Effector memory CD8-positive, alpha-beta T cell (primary cell): ENCODE results near the gene MRPL27.

ENCODE experiments used
- ATAC-seq: fragments of 150-1000 bp; cut with Tn5 transposase; replicated peaks from 2 replicates; pipeline ENCODE4 v1.10.0; 2021; ENCODE audit warnings: mild to moderate bottlenecking, moderate library complexity
- DNase-seq, 3 experiments: peaks; one replicate each; pipeline ENCODE4 v3.0.0; 2021
- H3K27ac Mint-ChIP-seq, 2 donors: one replicate each; pipeline ENCODE4 v1.8.0; 2022; ENCODE audit warnings: mild to moderate bottlenecking in 2 of 2, mixed read lengths in 2 of 2, moderate library complexity in 2 of 2
- H3K27me3 Mint-ChIP-seq, 2 donors: one replicate each; pipeline ENCODE4 v1.8.0; 2022; ENCODE audit warnings: mixed read lengths in 2 of 2
- H3K36me3 Mint-ChIP-seq: one replicate; pipeline ENCODE4 v1.8.0; 2022; ENCODE audit warnings: mild to moderate bottlenecking, moderate library complexity, mixed read lengths; ENCODE audit not compliant: insufficient read depth
- H3K4me1 Mint-ChIP-seq, 2 donors: one replicate each; pipeline ENCODE4 v1.8.0; 2022; ENCODE audit warnings: low read depth in 2 of 2, mixed read lengths in 2 of 2
- H3K4me3 Mint-ChIP-seq, 2 donors: one replicate each; pipeline ENCODE4 v1.8.0; 2022; ENCODE audit warnings: mild to moderate bottlenecking in 2 of 2, mixed read lengths in 2 of 2, moderate library complexity in 2 of 2
- H3K9me3 Mint-ChIP-seq, 2 donors: one replicate each; pipeline ENCODE4 v1.8.0; 2022; ENCODE audit warnings: mixed read lengths in 2 of 2

MRPL27 gene

GRCh38 chr17:50397111-50397918 is 24.3 kb upstream of the MRPL27 start, which contains the start of gene LRRC59:
Gene LRRC59 (minus strand): TSS chr17:50397523. CDS start chr17:50397317, 206 bp downstream.
- H3K9me3 Mint-ChIP-seq: no peaks in the 10 kb centered on the region
- DNase-seq (peak; percentile 95 to 98 (median 97)), ATAC-seq (peak; percentile 98)
- peaks cover 32 to 39% of the 10 kb centered on the region in 2 donors for H3K4me1 Mint-ChIP-seq
- H3K27me3 Mint-ChIP-seq: peaks cover 0 to 9% of the 10 kb centered on the region in 2 donors
- H3K36me3 Mint-ChIP-seq: peaks cover 40% of the 10 kb centered on the region
- H3K4me3 Mint-ChIP-seq: peak within 1 kb of the TSS; percentile 91 to 94
- H3K27ac Mint-ChIP-seq: peak within 1 kb of the TSS; percentile 94 to 97

GRCh38 chr17:50396261-50397110 is 23.5 kb upstream of the MRPL27 start:
- Mint-ChIP-seq H3K27ac (peak overlapping the region; percentile 94 to 97), H3K36me3 (peaks cover 48% of the 10 kb centered on the region), H3K27me3 (peaks cover 0 to under 1% of the 10 kb centered on the region in 2 donors), H3K4me1 (peaks cover 32 to 39% of the 10 kb centered on the region in 2 donors), H3K4me3 (peak overlapping the region; percentile 91 to 94), H3K9me3 (no peaks in the 10 kb centered on the region)
- ATAC-seq (no peak), DNase-seq (peak in 2 of 3 experiments; percentile 9 to 16)

GRCh38 chr17:50394711-50395110 is 21.7 kb upstream of the MRPL27 start:
- Mint-ChIP-seq H3K4me1 (peaks cover 32 to 39% of the 10 kb centered on the region in 2 donors), H3K4me3 (peak overlapping the region in 1 of 2 donors; percentile 91), H3K27ac (peak overlapping the region; percentile 53 to 97), H3K27me3 (no peaks in the 10 kb centered on the region), H3K9me3 (no peaks in the 10 kb centered on the region), H3K36me3 (peaks cover 64% of the 10 kb centered on the region)
- ATAC-seq: no peak
- DNase-seq: no peak

- Mint-ChIP-seq H3K4me1 (peaks cover 33 to 39% of the 10 kb centered on the region in 2 donors), H3K27ac (peak overlapping the region; percentile 41 to 78), H3K27me3 (no peaks in the 10 kb centered on the region), H3K36me3 (peaks cover 74% of the 10 kb centered on the region), H3K4me3 (no peak overlapping the region), H3K9me3 (no peaks in the 10 kb centered on the region)
- DNase-seq: no peak
- ATAC-seq: no peak
Measured at GRCh38 chr17:50393700-50394099, 20.7 kb upstream of the MRPL27 start.

GRCh38 chr17:50392621-50393020 is 19.6 kb upstream of the MRPL27 start:
- peaks cover 32 to 39% of the 10 kb centered on the region in 2 donors for H3K4me1 Mint-ChIP-seq
- H3K36me3 Mint-ChIP-seq: peaks cover 78% of the 10 kb centered on the region
- H3K4me3 Mint-ChIP-seq: no peak overlapping the region
- no peak overlapping the region for H3K27ac Mint-ChIP-seq
- DNase-seq (no peak), ATAC-seq (no peak)
- no peaks in the 10 kb centered on the region for H3K9me3 Mint-ChIP-seq
- H3K27me3 Mint-ChIP-seq: no peaks in the 10 kb centered on the region

- Mint-ChIP-seq H3K27ac (peak overlapping the region in 1 of 2 donors; percentile 80), H3K36me3 (peaks cover 91% of the 10 kb centered on the region), H3K27me3 (no peaks in the 10 kb centered on the region), H3K4me1 (peaks cover 18 to 19% of the 10 kb centered on the region in 2 donors), H3K9me3 (no peaks in the 10 kb centered on the region), H3K4me3 (no peak overlapping the region)
- DNase-seq: no peak
- ATAC-seq: no peak
Measured at GRCh38 chr17:50389534-50389933, 16.6 kb upstream of the MRPL27 start.

- Mint-ChIP-seq H3K9me3 (no peaks in the 10 kb centered on the region), H3K4me1 (peaks cover 12 to 14% of the 10 kb centered on the region in 2 donors), H3K27me3 (no peaks in the 10 kb centered on the region), H3K36me3 (peaks cover 94% of the 10 kb centered on the region), H3K4me3 (no peak overlapping the region), H3K27ac (no peak overlapping the region)
- DNase-seq: no peak
- ATAC-seq: no peak
Measured at GRCh38 chr17:50388728-50389127, 15.7 kb upstream of the MRPL27 start.

GRCh38 chr17:50386510-50386909 is 13.5 kb upstream of the MRPL27 start:
- Mint-ChIP-seq H3K4me1 (peaks cover 7 to 10% of the 10 kb centered on the region in 2 donors), H3K27me3 (no peaks in the 10 kb centered on the region), H3K9me3 (no peaks in the 10 kb centered on the region), H3K36me3 (peaks cover 95% of the 10 kb centered on the region), H3K4me3 (no peak overlapping the region), H3K27ac (no peak overlapping the region)
- ATAC-seq (no peak), DNase-seq (no peak)

- Mint-ChIP-seq H3K36me3 (peaks cover 68% of the 10 kb centered on the region), H3K27me3 (no peaks in the 10 kb centered on the region), H3K9me3 (no peaks in the 10 kb centered on the region), H3K4me3 (no peak overlapping the region), H3K4me1 (peaks cover 5 to 9% of the 10 kb centered on the region in 2 donors), H3K27ac (no peak overlapping the region)
- ATAC-seq: no peak
- no peak for DNase-seq
Measured at GRCh38 chr17:50382931-50383330, 9.9 kb upstream of the MRPL27 start.

GRCh38 chr17:50381920-50382319 is 8.9 kb upstream of the MRPL27 start:
- Mint-ChIP-seq H3K27me3 (no peaks in the 10 kb centered on the region), H3K27ac (no peak overlapping the region), H3K36me3 (peaks cover 60% of the 10 kb centered on the region), H3K9me3 (no peaks in the 10 kb centered on the region), H3K4me3 (no peak overlapping the region), H3K4me1 (peaks cover 0 to 8% of the 10 kb centered on the region in 2 donors)
- ATAC-seq (no peak), DNase-seq (no peak)

GRCh38 chr17:50381260-50381815 is 8.4 kb upstream of the MRPL27 start:
- H3K9me3 Mint-ChIP-seq: no peaks in the 10 kb centered on the region
- H3K4me3 Mint-ChIP-seq: no peak overlapping the region
- peaks cover 0 to 8% of the 10 kb centered on the region in 2 donors for H3K4me1 Mint-ChIP-seq
- no peak overlapping the region for H3K27ac Mint-ChIP-seq
- peaks cover 54% of the 10 kb centered on the region for H3K36me3 Mint-ChIP-seq
- no peak for ATAC-seq
- no peaks in the 10 kb centered on the region for H3K27me3 Mint-ChIP-seq
- no peak for DNase-seq

- DNase-seq: no peak
Measured at GRCh38 chr17:50380369-50381259, 7.6 kb upstream of the MRPL27 start.

More at GRCh38 chr17:50380369-50381259, 7.6 kb upstream of the MRPL27 start:
- Mint-ChIP-seq H3K36me3 (peaks cover 47% of the 10 kb centered on the region), H3K4me3 (no peak overlapping the region), H3K4me1 (peaks cover 0 to 8% of the 10 kb centered on the region in 2 donors), H3K9me3 (no peaks in the 10 kb centered on the region), H3K27me3 (no peaks in the 10 kb centered on the region), H3K27ac (no peak overlapping the region)
- ATAC-seq: no peak
